Coronary artery (tissue), 2 donors: Measurements from ENCODE around the gene PAQR5.

ENCODE experiments used
- DNase-seq: peaks from one replicate; pipeline ENCODE4 v3.0.0-alpha.2; 2017; ENCODE audit warnings: low spot score
- H3K27ac ChIP-seq, 2 donors: fragments of 200-600 bp; sonication (generic); one replicate each; pipeline ENCODE4 v1.5.1; 2016 to 2019
- H3K4me3 ChIP-seq: fragments of 200-600 bp; sonication (generic); 2 replicates; pipeline ENCODE4 v1.5.1; 2016; ENCODE audit warnings: mild to moderate bottlenecking, moderate library complexity
- TF ChIP-seq, protein P1 (sequence below): fragments of 200-600 bp; sonication (generic); IDR thresholded peaks from one replicate; pipeline ENCODE4 v1.5.1; 2019; ENCODE audit warnings: antibody characterized with exemption

Gene PAQR5

DNA sequence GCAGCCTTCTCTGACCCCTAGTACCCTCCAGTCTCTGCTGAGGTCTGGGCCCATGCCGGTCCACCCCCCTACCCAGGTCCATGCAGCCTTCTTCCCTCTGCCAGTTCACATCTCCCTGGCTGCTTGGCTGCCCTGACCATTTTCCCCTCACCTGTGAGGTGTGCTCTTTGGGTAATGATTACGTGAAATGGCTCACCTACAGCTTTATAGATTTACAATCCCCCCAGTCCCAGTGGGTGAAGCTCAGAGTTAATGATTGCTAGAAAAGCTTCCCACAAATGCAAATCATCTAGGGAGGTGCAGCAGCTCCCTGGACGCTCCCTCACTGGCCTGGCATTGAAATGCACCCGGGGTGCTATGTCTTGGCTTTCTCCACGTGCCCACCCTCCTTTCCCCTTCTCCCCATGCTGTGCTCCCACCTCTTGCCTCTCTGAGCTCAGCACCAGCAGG is 18.7 kb downstream of the PAQR5 start:
- TF ChIP-seq, protein P1, sequence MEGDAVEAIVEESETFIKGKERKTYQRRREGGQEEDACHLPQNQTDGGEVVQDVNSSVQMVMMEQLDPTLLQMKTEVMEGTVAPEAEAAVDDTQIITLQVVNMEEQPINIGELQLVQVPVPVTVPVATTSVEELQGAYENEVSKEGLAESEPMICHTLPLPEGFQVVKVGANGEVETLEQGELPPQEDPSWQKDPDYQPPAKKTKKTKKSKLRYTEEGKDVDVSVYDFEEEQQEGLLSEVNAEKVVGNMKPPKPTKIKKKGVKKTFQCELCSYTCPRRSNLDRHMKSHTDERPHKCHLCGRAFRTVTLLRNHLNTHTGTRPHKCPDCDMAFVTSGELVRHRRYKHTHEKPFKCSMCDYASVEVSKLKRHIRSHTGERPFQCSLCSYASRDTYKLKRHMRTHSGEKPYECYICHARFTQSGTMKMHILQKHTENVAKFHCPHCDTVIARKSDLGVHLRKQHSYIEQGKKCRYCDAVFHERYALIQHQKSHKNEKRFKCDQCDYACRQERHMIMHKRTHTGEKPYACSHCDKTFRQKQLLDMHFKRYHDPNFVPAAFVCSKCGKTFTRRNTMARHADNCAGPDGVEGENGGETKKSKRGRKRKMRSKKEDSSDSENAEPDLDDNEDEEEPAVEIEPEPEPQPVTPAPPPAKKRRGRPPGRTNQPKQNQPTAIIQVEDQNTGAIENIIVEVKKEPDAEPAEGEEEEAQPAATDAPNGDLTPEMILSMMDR, result no peak
- no peak overlapping the region for H3K27ac ChIP-seq
- no peak for DNase-seq
- no peak overlapping the region for H3K4me3 ChIP-seq

DNA sequence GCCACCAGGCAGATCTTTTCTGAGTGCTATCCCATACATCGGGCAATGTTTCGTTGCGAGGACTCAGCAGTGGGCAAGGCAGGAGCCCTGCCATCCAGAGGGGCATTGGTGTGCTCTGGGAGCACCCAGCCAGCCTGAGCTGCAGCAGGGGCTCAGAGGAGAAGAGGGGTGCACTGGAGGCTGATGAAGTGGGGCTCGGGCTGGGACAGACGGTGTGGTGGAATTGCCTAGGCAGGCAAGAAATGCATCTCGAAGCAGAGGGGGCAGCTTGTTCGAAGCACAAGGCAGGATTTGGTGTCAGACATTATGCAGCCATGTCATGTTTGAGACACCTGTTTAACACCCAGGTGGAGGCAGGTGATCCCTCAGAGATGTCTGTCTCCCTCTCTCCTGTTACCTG is 19.3 kb downstream of the PAQR5 start:
- TF ChIP-seq, protein P1, result no peak
- DNase-seq, result no peak
- no peak overlapping the region for H3K27ac ChIP-seq
- no peak overlapping the region for H3K4me3 ChIP-seq

DNA sequence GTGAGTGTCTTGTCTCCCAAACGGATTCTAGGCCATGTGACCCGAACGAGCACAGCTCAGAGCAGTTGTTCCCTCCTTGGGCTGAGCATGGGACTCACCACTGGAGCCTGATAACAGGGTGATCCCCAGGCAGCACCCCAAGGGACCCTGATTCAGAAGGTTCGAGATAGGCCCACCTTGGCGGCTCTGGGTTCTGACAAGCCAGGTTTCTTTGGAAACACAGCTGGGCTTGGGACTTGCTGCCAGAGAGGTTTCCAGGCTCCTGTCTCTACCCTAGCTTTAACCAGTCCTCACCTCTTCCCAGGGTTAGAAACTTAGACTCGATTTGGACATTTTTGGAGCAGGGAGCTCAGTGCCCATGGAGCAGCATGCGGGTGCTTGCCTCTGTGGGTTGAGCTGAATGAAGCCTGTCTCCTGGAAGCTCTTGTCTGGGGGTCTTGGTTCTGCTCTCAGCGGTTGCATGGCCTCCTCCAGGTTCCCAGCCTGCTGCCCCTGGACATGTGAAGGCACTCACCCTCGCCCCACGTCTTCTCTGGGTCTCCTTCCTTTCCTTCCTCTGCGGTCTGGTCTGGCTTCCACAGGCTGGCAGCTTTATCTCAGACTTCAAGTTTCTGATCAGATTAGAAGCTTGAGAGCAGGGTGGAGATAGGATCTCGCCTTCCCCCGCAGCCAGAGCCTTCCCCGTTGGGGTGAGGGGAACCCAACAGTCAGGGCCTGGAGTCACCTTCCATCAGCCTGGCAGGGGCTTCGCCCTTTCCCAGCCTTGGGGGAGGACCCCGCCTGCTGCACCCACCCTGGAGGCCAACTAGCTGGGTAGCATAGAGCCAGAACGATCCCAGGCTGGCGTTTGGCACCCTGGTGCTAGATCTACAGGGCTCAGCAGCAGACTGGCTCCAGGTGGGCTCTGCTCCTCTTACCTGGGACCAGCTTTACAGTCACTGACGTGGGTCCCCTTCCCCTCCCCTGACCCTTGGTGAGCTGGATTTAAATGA is 21.0 kb downstream of the PAQR5 start:
- no peak for DNase-seq
- Histone ChIP-seq H3K27ac (no peak overlapping the region), H3K4me3 (no peak overlapping the region)
- TF ChIP-seq, protein P1, result no peak

DNA sequence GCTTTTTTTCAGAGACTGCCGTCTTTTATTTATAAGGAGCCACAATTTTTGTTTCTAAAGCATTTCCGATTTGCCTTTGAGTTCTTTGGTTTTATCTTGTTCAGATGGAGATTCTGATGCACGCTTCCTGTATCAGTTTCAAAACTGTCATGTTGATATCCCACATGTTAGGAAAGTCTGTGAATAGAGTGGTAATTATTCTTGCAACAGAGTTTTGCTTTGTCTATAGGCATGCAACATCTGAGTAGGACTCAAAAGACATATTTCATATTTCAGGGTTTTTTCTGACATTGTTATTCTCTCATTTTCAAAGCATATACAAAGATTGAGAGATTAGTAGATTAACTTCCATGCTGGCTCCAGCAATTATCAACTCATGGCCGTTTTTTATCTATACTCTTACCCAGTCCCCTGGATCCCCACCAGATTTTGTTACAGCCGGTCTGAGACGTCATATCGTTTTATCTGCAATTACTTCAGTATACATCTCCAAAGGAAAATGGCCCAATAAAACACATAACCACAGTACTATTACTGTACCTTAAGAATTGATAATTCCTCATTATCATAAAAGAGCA is 22.4 kb downstream of the PAQR5 start:
- no peak overlapping the region for H3K4me3 ChIP-seq
- TF ChIP-seq, protein P1, result no peak
- no peak overlapping the region for H3K27ac ChIP-seq
- no peak for DNase-seq

DNA sequence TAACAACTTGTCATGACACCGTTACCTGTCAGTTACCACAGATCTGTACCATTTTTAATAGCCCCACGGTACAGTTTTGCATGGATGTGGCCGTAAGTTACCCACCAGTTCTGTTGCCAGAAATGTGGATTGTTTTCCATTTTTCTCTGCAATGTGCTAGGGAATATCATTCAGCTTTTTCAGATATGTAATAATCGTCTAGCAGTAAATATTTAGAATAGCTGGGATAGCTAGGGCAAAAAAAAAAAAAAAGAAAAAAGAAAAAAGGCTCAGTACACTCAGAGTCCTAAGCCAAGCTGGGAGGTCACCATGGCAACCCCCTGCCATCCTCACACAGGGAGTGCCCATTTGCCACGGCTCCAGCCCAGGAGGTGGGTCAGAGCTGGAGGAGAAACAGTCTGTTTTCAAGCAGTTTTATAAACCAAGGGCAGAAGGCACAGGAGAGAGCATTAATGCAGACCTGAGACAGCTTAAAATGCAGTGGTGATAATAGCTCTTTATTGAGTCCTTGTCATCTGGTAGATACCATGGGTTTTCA is 25.2 kb downstream of the PAQR5 start:
- H3K4me3 ChIP-seq, result no peak overlapping the region
- no peak for DNase-seq
- TF ChIP-seq, protein P1, result no peak
- no peak overlapping the region for H3K27ac ChIP-seq

DNA sequence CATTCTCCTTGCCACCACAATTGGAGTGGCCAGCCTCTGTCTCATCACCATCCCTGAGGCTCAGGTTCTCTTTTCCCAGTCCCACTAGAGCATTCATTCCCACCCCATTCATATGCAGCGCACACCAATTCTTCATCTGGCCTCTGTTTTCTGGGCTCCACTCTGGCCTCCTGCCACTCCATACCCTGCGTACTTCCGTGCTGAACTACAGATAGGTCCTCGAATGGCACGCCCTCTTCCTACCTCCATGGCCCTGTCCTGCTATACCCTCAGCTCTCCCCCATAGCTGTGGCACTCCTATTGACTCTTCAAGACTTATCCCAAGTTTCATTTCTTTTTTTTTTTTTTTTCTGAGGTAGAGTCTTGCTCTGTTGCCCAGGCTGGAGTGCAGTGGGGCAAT is 25.9 kb downstream of the PAQR5 start:
- no peak overlapping the region for H3K27ac ChIP-seq
- H3K4me3 ChIP-seq, result no peak overlapping the region
- TF ChIP-seq, protein P1, result no peak
- DNase-seq, result no peak
